KMS-11 (cell line): ENCODE results near the gene IRF2BPL.

Experiments
- H2AFZ ChIP-seq: fragments of 200-600 bp; sonication (generic); 2 replicates; pipeline ENCODE4 v1.6.1; 2016; ENCODE audit warnings: antibody characterized with exemption, mixed run types, low read depth
- H3K27ac ChIP-seq: fragments of 200-600 bp; sonication (generic); 2 replicates; pipeline ENCODE4 v1.6.1; 2016; ENCODE audit warnings: mild to moderate bottlenecking, mixed run types
- H3K27me3 ChIP-seq: fragments of 200-600 bp; sonication (generic); 2 replicates; pipeline ENCODE4 v1.6.1; 2017; ENCODE audit warnings: mild to moderate bottlenecking, low read depth, mixed run types, moderate library complexity; ENCODE audit not compliant: insufficient read depth
- H3K36me3 ChIP-seq: fragments of 200-600 bp; sonication (generic); 2 replicates; pipeline ENCODE4 v1.6.1; 2017; ENCODE audit warnings: mild to moderate bottlenecking, mixed run types; ENCODE audit not compliant: insufficient read depth
- H3K4me1 ChIP-seq: fragments of 200-600 bp; sonication (generic); 2 replicates; pipeline ENCODE4 v1.6.1; 2016; ENCODE audit warnings: mild to moderate bottlenecking, low read depth, mixed run types; ENCODE audit not compliant: poor library complexity, severe bottlenecking
- H3K4me2 ChIP-seq: fragments of 200-600 bp; sonication (generic); 2 replicates; pipeline ENCODE4 v1.7.0; 2016; ENCODE audit warnings: mild to moderate bottlenecking, mixed run types
- H3K4me3 ChIP-seq: fragments of 200-600 bp; sonication (generic); IDR thresholded peaks from 2 replicates; pipeline ENCODE4 v1.6.1; 2017; ENCODE audit warnings: low read depth, low read length, mixed read lengths; ENCODE audit not compliant: insufficient read depth
- H3K79me2 ChIP-seq: fragments of 200-600 bp; sonication (generic); 2 replicates; pipeline ENCODE4 v1.6.1; 2016; ENCODE audit warnings: low read depth, mixed run types; ENCODE audit not compliant: insufficient read depth
- H3K9ac ChIP-seq: fragments of 200-600 bp; sonication (generic); 2 replicates; pipeline ENCODE4 v1.6.1; 2016; ENCODE audit warnings: mild to moderate bottlenecking, mixed run types
- H4K20me1 ChIP-seq: fragments of 200-600 bp; sonication (generic); 2 replicates; pipeline ENCODE4 v1.6.1; 2016; ENCODE audit warnings: mild to moderate bottlenecking, mixed run types; ENCODE audit not compliant: insufficient read depth
- CTCF ChIP-seq: fragments of 200-600 bp; sonication (generic); conservative IDR thresholded peaks from 2 replicates; pipeline ENCODE4 v1.6.1; 2017; ENCODE audit warnings: low read depth, mild to moderate bottlenecking, antibody characterized with exemption, low read length, moderate library complexity, mixed read lengths

Gene IRF2BPL

GRCh38 chr14:77032844-77033621 lies 4.5 kb upstream of the IRF2BPL start:
- no peak for TF ChIP-seq CTCF
- no peaks in the 10 kb centered on the region for H3K27me3 ChIP-seq
- peaks cover 83% of the 10 kb centered on the region for H3K4me1 ChIP-seq
- no peak overlapping the region for H3K4me3 ChIP-seq
- H3K79me2 ChIP-seq, result peaks cover 4% of the 10 kb centered on the region; the same call in 1 of the 2 replicates
- no peaks in the 10 kb centered on the region for H3K36me3 ChIP-seq
- no peaks in the 10 kb centered on the region for H4K20me1 ChIP-seq
- peak overlapping the region; percentile 78 for H3K9ac ChIP-seq
- peak overlapping the region; percentile 94 for H3K27ac ChIP-seq
- H3K4me2 ChIP-seq, result peak overlapping the region; percentile 92
- H2AFZ ChIP-seq, result no peak overlapping the region

- peak overlapping the region; percentile 94 for H3K27ac ChIP-seq
- H3K36me3 ChIP-seq, result no peaks in the 10 kb centered on the region
- peaks cover 78% of the 10 kb centered on the region for H3K4me1 ChIP-seq
- H2AFZ ChIP-seq, result no peak overlapping the region
- H3K4me2 ChIP-seq, result peak overlapping the region; percentile 92; the same call in 1 of the 2 replicates
- H3K4me3 ChIP-seq, result no peak overlapping the region
- H3K9ac ChIP-seq, result no peak overlapping the region; the same call in 1 of the 2 replicates
- peaks cover 10% of the 10 kb centered on the region; the same call in 1 of the 2 replicates for H3K79me2 ChIP-seq
- no peaks in the 10 kb centered on the region for H3K27me3 ChIP-seq
- H4K20me1 ChIP-seq, result no peaks in the 10 kb centered on the region
- TF ChIP-seq CTCF, result no peak
These were observed 4.0 kb upstream of the IRF2BPL start for GRCh38 chr14:77032491-77032843.

- peak overlapping the region; percentile 29; the same call in 1 of the 2 replicates for H3K4me2 ChIP-seq
- no peaks in the 10 kb centered on the region for H4K20me1 ChIP-seq
- peaks cover 10% of the 10 kb centered on the region; the same call in 1 of the 2 replicates for H3K79me2 ChIP-seq
- no peaks in the 10 kb centered on the region for H3K36me3 ChIP-seq
- peaks cover 72% of the 10 kb centered on the region for H3K4me1 ChIP-seq
- no peaks in the 10 kb centered on the region for H3K27me3 ChIP-seq
- no peak overlapping the region for H3K9ac ChIP-seq
- peak overlapping the region; percentile 42; the same call in 1 of the 2 replicates for H3K27ac ChIP-seq
- no peak for TF ChIP-seq CTCF
- H3K4me3 ChIP-seq, result no peak overlapping the region
- H2AFZ ChIP-seq, result no peak overlapping the region
These were observed 3.4 kb upstream of the IRF2BPL start for GRCh38 chr14:77031759-77032490.

- Histone ChIP-seq H3K36me3 (no peaks in the 10 kb centered on the region), H3K9ac (peak overlapping the region; percentile 87), H3K27ac (peak overlapping the region; percentile 92), H3K4me3 (no peak overlapping the region), H3K4me2 (peak overlapping the region; percentile 29; the same call in 1 of the 2 replicates), H3K4me1 (peaks cover 51% of the 10 kb centered on the region), H3K79me2 (peaks cover 39% of the 10 kb centered on the region), H3K27me3 (no peaks in the 10 kb centered on the region), H2AFZ (no peak overlapping the region), H4K20me1 (no peaks in the 10 kb centered on the region)
- TF ChIP-seq CTCF, result no peak
These were observed 747 bp downstream of the IRF2BPL start for GRCh38 chr14:77027538-77028383.
